ENCODE measurements around the gene GGTA1. TPM values are rescaled to one million over a fixed set of nuclear protein-coding genes. Genes with fewer than 3 reads are reported as not detected.

Gene GGTA1
- total and polyA plus RNA-seq, 2 of the 8 experiments (the other 6 are each of a cell fraction or from before 2014, with no cell fraction given), result not detected

- TF ChIP-seq CHD7 (IDR thresholded peaks at IDR 0.05; ENCODE audit: insufficient replicate concordance, low read length) (no peak), TCF12 (IDR thresholded peaks at IDR 0.05; ENCODE audit: low read depth, low read length) (no peak), CHD2 (IDR thresholded peaks at IDR 0.05; ENCODE audit: low read length) (no peak), SAP30 (IDR thresholded peaks at IDR 0.05; ENCODE audit: insufficient read depth, insufficient replicate concordance, low read length) (no peak), SUZ12 (IDR thresholded peaks at IDR 0.05; ENCODE audit: low read length) (no peak), KDM4A (IDR thresholded peaks at IDR 0.05; ENCODE audit: low read depth, low read length, severe bottlenecking) (no peak), HDAC6 (IDR thresholded peaks at IDR 0.05; ENCODE audit: low read depth, low read length) (no peak), CREB1 (IDR thresholded peaks at IDR 0.05) (no peak), POLR2AphosphoS5 (IDR thresholded peaks at IDR 0.05; ENCODE audit: low read depth, low read length) (no peak), ATF2 (IDR thresholded peaks at IDR 0.05; ENCODE audit: low read length) (no peak), RBBP5 (IDR thresholded peaks at IDR 0.05; ENCODE audit: borderline replicate concordance, low read depth, low read length) (no peak)
Measured at GRCh38 chr9:121437891-121438290, 61.8 kb downstream of the GGTA1 start (continued).

All from H1 (cell line).